COLO668 (cell line): ENCODE data around the gene RPL3.

Experiments used
- DNase-seq: peaks from one replicate; lab custom pipeline; 2025; ENCODE audit not compliant: unreplicated experiment; lab: John Stamatoyannopoulos, UW

RPL3 gene

DNA sequence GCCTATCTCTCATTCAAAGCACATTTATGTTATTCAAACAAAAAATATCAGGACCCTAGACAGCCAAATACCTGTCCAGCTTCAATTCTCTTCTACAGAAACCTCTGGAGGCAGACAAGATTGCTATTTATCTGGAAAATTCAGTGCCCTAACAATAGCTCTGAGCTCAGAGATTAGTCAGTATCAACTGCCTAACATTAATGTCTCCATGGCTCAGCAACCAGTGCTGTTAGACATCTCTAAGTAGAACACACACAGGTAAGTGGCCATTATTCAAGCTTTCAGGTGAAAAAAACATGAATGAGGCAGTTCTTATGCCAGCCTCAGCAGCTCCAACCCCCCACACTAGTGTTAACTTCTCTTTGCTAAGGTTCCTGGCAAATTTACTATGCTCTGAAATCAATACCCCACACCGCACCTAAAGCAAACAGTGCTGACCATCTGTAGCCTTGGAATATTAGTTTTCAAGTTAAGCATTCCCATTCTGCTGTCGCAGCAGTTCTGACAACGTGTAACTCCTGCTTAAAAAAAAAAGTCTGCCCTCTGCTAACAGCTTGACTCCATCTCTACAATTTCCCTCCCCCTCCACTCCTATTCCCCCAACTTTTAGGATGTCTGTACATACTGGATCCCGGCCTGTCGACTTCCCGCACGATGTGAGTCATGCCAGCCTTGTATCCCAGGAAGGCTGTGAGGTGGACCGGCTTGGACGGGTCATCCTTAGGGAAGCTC, 1.5 kb downstream of the RPL3 start:
- peak; percentile 28 for DNase-seq

DNA sequence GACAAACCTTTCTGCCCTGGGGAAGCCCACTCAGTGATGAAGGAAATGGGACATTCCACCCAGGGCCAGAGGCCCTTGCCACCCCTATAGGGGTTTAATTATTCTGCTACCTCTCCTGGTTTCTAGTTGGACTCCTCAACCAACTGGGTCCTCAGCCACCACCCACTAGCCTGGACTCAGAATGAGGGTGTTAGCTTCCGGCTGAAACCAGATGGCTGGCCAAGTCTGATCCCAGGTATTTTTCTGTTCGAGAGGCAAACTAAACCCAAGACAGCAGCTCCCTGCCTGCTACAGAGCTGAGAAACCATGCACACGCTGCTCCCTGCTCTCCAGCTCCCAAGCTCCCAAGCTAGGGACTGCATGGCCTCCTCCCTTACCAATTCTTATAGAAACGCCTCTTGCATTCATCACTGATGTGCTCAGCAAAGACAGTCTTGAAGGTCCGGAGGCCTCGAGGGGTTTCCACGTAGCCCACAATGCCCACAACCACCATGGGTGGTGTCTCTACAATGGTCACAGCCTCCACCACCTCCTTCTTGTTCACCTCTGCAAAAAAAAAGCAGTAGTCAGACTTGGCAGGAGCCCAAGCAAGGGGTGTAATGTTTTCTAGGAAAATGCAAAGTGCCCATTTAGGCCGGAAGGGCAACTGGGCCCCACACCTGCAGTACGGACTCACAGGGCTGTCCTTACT, 2.2 kb downstream of the RPL3 start:
- DNase-seq, result peak; percentile 19

DNA sequence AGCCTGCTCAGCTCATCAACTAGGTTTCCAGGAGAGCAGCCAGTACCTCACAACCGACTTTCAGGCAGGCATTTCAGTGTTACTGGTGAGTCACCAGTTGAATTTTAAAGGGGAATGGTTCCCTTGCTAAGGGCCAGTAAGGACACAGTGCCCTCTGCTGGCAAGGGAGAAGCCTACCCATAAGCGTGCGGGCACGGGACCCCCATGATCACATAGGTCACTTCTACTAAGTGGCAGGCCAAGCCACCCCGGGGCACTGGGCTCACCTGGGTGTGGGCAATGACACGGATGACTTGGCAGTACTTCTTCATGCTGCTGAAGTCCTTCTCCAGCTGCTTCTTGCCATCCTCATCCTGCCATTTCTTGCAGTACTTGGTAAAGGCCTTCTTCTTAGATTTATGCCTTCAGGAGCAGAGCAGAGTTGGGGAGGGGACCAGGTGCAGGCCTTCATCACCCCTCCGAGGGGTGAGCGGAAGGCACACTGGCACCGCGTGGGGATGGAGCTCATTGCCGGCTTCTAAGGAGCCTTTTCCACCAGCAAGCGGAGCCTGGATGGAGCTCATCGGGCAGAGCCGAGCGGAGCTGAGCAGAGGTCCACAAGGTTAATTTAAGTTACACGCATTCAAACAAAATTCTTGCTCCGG, 2.9 kb downstream of the RPL3 start:
- DNase-seq, result peak; percentile 81

DNA sequence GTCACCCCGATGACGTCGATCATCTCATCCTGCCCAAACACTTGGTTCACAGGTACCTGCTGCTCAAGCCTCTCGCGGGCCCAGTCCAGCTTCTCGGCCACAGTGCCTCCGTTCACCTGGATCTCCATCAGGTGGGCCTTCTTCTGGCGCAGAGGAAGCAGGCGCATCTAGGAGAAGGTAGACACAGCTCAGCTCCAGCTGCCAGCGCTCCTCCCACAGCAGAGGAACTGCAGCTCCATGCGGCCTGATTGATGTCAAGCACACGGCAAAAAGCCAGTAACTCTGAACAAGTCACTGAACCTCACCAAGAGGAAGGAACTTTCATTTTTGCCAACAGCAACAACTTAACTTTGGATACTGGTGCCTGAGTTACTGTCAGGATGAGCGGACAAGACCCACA, 4.0 kb downstream of the RPL3 start:
- no peak for DNase-seq

DNA sequence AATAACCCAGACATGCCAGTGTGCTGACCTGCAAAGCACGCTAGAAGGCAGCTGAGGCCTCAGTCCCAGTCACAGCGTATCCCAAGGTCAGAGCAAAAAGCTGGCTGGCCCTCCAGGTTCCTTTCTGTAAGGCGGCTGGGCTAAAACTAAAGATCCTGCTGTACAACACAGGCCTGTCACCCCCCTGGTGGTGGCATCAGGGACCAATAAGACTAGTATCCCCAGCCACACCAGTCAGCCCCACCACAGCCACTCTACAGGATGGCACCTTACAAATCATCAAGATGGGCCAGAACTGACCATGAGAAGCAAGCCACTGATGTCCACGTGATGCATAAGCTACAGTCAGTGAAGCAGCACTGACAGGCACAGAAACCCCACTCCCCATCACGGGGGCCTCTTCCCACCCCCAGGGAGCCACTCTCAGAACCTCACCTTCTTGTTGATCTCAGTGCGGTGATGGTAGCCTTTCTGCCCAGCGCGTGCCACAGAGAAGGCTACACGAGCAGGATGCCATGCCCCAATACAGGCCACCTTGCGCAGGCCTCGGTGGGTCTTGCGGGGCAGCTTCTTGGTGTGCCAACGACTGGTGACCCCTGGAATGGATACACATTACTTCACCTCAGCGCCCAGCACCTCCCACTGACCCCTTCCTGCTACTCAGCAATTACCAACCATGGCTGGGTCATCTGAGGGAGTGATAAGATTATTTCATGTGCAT, 5.0 kb downstream of the RPL3 start:
- no peak for DNase-seq

DNA sequence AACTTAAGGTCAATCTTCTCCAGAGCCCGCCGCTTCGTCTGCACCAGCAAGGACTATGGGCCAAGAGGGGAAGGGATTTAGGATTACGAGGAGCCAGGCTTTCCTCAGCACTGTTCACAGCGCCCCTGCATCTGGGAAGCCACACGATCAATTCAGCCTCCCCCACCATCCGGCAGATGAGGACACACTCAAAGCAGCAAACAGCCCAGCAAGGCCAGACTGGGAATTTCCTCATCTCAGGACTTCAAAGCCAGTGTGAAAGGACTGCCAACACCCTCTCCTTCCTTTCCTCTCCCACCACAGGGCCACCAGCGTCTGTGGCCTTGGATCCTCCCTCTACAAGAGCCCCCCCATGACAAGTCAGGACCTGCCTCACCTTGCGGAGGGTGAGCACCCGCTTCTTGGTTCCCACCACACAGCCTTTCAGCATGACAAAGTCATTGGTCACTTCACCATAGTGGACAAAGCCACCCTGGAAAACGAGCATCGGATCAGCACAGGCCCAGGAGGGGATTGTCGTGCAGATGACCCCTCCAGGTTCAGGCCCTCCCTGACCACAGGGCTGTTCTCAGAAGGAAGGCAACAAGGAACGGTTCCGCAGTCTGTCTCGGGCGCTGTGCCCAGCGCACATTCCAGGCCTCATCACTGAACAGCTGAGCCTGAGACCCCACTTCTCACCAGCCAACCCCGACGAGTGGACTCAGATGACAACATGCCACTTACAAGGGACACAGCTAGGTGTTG, 6.0 kb downstream of the RPL3 start:
- DNase-seq, result no peak

DNA sequence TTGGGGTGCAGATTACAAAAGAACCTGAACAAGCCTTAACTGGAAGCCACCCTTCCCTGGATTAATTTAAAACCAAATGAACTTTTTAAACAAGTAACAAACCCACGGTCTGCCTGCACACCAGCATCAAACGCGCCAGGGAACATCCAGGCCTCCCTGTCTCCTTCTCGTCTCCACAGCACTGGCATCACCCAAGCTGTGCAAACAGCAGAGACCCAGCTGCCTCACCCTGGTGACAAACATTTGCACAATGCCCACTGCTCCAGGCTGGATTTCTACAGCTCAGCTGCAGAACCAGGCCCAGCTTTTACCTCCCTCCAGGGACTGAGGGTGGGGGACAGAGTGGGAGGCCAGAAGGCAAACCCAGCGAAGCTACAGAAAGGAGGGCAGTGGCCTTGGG, 7.0 kb downstream of the RPL3 start:
- DNase-seq, result peak; percentile 50

DNA sequence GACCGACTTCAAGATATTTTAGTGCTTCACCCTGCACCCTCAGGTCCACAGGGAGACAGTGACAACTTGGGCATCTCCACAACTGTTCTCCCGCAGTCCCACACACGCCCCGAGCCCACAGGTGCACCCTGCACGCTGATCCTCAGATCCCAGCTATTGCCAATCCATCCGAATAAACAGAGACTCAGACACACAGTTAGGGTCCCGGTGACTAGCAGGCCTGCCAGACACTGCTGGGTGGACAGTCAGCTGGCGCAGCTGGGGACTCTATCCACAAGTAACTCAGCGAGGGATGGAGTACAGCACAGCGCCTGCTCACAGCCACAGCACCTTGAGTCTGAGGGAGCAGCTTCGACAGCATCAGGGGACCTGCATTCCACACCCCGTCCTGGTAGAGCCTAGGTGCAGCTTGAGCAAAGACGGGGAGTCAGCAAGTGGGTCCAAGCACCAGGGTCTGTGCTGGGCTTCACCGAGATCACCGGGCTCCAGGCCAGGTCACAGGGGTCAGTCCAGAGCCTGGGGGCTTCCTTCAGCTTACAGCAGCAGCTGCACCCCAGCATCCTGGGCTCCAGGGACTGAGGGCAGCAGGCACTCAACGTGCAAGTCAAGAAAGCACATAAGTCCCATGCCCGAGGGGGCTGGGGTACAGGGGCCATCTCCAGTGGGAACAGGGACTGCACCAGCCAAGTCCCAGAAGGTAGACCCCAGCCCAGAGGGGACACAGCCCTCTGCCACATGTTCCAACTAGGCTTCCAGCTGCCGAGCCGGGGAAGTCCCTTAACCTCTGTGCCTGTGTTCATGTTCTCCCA, 7.6 kb downstream of the RPL3 start:
- no peak for DNase-seq

DNA sequence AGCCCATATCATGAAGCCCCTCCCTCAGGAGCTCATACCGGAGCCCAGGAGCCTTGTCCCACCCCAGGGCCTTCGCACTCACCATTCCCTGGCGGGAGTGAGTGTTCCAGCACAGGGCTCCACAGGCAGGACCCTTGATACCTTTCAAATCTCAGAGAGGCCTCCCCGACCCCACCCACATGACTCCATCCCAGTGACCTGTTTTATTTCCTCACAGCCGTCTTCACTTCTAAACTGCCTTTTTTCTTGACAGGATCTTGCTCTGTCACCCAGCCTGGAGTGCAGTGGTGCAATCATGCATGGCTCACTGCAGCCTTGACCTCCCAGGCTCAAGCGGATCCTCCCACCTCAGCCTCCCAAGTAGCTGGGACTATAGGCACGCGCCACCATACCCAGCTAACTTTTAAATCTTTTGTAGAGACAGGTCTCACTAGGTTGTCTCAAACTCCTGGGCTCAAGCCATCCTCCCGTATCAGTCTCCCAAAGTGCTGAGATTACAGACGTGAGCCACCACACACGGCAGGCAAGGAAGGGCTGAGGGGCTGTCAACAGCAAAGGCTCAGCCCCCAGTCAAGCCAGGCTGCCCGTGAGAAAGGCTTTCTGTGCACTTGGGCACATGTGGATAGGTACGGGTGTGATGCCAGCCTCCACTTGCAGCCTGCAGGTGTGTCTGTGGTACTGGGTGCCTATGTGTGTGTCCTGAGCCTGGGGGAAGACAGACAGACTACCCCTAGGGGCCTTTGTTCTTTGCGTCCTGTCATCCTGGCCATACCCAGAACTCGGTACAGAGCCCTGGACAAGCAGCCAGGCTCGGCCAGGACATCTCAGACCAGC, 9.3 kb downstream of the RPL3 start:
- DNase-seq, result no peak

DNA sequence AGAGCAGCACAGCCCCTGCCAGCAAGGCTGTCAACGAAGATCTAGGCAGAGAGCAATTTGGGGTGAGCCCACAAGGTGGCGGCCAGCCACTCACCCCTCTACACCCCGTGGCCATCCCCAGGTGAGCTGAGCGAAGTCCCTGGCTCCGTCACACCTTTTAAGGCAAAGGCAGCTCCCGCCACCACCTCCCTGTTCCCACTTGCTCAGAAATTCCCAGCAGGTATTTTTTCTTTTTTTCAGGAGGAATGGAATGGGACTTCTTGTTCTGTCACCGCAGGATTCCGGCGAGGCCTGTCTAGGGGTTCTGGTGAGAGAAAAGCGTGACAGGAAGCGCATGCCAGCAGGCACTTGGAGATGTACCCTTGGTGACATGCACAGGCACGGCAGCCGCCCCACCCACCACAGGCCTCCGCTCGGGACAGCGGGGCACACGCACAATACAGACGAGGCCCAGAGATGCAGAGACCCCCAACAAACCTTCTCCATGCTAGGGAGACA, 10.0 kb downstream of the RPL3 start:
- peak; percentile 25 for DNase-seq

DNA sequence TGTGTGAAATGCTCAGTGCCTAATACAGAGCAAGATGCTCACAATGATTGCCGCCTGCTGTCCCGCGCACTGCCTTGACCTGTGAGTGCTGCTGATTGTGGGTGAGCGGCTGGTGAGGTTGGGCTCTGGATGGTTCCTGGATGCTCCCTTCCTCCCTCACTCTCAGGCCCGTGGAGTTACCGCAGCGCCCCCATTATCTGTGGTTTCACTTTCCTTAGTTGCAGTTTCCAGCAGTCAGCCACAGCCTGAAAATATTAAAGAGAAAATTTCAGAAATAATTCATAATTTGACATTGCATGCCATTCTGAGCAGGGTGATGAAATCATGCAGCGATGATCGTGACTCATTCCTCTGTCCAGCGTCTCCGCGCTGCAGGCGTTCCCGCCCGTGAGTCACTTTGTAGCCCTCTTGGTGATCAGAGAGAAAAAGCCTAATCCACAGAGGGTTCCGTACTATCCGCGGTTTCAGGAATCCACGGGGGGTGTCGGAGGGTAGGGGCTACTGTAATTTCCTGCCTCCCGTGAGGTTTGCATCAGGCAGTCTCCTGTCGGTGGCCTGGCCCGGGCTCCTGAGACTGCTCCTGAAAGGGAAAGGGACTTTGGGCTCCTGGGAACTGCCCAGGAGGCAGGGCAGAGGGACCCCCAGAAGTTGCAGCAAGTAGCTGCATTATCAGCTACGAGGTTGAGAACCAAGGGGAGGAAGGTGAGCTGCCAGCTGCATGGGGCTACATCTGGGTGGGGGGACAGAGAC, 10.6 kb downstream of the RPL3 start:
- peak; percentile 32 for DNase-seq

DNA sequence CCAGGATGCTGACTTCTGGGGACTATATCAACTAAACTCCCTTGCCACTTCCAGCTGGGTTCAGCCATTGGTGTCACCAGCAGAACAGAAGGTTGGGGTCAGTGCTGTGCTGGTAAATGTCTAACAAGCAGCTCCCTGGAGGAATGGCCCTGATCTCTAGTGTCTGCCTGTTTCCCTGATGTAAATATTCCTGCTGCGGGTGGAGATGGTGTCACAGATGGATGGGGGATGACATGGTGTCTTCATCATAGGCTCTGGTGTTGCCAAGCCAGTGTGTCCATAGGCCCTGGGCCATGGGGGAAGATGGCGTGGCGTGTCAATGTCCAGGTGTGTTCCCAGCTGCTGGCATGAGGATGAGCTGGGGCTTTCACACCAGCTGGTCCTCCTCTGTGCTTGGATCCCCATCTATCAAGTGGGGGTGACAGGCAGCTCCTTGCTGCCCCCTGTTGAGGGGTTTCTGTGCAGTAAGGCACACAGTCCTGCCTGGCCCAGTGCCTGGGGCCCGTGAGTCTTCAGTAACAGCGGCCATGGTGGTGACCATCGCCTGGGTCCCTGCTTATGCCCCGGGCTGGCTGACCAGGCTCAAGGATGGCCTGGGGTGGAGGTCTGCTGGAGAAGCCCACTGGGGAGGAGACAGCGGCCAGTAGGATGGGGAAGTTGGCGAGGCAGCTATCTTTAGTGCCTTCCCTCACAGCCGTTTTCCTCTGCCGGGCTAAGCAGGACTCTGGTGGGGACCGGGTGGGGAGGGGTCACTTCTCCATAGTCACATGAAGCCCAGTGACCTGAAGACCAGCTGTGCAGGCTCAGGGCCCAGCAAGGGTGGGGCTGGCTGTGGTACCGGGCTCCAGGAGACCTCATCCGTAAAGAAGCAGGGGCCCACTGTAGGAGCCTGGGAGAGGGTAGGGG, 12.7 kb downstream of the RPL3 start:
- DNase-seq, result peak; percentile 67

DNA sequence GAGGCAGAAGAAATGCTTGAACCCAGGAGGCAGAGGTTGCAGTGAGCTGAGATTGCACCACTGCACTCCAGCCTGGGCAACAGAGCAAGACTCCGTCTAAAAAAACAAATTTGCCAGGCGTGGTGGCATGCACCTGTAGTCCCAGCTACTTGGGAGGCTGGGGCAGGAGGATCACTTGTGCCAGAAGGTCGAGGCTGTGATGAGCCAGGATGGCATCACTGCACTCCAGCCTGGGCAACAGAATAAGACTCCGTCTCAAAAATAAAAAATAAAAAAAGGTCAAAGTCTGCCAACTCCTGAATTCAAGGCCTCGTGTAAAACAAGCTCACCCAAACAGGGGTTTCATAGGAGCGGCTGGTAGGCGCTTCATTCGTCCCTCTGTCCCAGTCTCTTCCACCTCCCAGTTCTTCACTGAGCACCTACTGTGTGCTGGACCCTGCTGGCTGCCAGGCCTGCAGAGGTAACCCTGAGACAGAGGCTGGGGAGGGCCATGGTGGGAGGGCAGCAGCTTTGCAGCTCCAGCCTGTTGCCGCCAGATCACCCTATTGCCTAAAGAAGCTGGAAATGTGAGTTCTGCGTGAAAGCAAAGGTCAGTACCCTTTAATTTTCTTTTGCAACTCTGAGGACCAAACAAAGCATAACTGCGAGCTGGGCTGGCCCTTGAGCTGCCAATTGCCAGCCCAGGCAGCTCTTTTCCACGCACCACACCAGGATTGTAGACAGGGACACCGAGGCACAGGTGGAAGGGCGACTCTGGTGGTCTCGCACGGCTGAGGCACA, 15.3 kb downstream of the RPL3 start:
- DNase-seq, result no peak

DNA sequence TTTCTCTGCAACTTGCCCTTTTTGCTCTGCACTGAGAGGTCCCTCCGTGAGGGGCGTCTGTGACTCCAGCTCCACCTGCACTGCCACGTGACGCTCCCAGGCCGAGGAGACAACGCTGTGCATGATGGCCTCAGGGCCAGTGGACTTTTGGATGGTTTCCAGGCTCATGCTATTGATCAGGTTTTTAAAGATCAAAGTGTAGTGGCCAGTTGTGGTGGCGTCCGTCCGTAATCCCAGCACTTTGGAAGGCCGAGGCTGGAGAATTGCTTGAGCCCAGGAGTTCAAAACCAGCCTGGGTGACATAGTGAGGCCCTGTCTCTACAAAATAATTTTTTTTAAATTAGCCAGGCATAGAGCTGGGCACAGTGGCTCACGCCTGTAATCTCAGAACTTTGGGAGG, 16.1 kb downstream of the RPL3 start:
- DNase-seq, result peak; percentile 31

DNA sequence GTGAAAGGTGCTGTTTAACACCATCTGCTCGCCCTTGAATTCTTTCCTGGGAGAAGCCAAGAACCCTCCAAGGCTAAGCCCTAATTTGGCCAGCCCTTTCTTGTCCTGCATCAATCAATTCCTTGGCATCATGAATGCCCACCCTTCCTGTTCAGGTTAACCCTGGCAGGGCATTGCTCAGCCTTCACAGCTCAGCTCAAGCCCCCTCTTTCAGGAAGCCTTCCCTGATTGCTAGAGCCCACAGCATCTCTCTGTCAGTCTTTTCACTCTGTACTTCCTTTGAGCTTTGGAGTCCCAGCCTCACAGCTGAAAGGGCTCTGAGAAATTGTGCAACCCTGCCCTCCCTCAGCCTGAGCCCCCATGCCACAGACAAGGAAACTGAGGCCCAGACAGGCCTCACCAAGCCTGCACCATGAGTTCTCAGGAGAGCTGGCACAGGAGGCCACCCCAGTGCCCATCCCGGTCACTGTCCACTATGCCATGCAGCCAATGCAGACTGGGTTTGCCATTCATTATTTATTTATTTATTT, 16.9 kb downstream of the RPL3 start:
- DNase-seq, result no peak

DNA sequence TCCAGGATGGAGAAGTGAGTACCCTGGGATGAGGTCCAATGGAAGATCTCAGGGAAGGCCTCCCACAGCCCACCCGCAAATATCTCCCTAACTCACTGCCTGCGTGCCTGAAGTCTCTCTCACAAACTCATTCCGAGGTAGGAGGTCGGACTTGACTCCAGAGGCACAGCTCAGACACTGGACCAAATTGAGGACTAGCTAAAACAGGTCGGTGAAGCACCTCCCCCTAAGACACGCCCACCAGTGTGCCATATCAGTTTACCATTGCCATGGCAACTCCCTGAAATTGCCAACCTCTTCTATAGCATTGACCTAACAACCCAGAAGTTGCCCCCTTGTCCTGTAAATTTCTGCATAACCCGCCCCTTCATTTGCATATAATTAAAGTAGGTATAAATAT, 17.5 kb downstream of the RPL3 start:
- peak; percentile 8 for DNase-seq
